Measurements from ENCODE around the gene PHLDA1. TPM values are rescaled to one million over a fixed set of nuclear protein-coding genes. Genes with fewer than 3 reads are reported as not detected.

PHLDA1 gene
- total RNA-seq, 1 experiment from 2014 or later = 34.9 TPM

DNA sequence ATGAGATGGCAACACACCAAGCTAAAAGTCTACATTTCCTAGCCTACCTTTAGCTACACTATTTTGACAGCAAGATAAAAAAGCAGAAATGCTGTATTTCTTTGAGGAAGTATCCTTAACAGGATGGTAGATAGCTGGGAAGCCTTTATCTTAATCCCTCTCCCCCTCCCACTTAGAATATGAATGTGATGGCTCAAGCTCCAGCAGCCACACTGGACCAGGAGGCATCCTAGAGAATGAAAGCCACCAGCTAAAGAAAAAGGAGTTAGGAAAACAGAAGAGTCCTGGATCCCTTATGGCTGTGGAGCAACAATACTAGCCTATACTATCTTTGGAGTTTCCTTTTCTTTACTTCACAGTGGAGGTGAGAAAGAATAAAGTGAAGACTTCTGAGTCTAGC, 37.8 kb upstream of the PHLDA1 start:
- Mint-ChIP-seq H3K4me1 (peaks cover 76% of the 10 kb centered on the region), H3K27me3 (ENCODE audit: low read depth) (no peaks in the 10 kb centered on the region), H3K9me3 (peaks cover 12% of the 10 kb centered on the region), H3K27ac (peak overlapping the region; percentile 66; the same call in 1 of the 2 replicates), H3K36me3 (peaks cover 62% of the 10 kb centered on the region), H3K4me3 (no peak overlapping the region)
- ATAC-seq (peak; percentile 57), DNase-seq (ENCODE audit: low spot score) (no peak)
- CTCF ChIA-PET = interaction anchor here (0.6 to 1.9 kb wide), 2 partner anchors 11 to 21 kb away, joined by 3 to 6 read pairs; no protein-coding TSS in a partner anchor
- POLR2A ChIA-PET = no interaction called here
- TF ChIP-seq SMAD4 (CRISPR knock-in tag; IDR thresholded peaks at IDR 0.05) = no peak
- TF ChIP-seq CBFB (CRISPR knock-in tag; IDR thresholded peaks at IDR 0.05; ENCODE audit: low read depth) = no peak
- no peak for TF ChIP-seq RELA (CRISPR knock-in tag; IDR thresholded peaks at IDR 0.05; ENCODE audit: borderline replicate concordance)
- no peak for TF ChIP-seq ZBTB43 (CRISPR knock-in tag; IDR thresholded peaks at IDR 0.05)
- TF ChIP-seq ZNF396 (CRISPR knock-in tag; IDR thresholded peaks at IDR 0.05; ENCODE audit: borderline replicate concordance) = no peak
- no peak for TF ChIP-seq ZNF232 (CRISPR knock-in tag; IDR thresholded peaks at IDR 0.05)
- TF ChIP-seq, protein P1, sequence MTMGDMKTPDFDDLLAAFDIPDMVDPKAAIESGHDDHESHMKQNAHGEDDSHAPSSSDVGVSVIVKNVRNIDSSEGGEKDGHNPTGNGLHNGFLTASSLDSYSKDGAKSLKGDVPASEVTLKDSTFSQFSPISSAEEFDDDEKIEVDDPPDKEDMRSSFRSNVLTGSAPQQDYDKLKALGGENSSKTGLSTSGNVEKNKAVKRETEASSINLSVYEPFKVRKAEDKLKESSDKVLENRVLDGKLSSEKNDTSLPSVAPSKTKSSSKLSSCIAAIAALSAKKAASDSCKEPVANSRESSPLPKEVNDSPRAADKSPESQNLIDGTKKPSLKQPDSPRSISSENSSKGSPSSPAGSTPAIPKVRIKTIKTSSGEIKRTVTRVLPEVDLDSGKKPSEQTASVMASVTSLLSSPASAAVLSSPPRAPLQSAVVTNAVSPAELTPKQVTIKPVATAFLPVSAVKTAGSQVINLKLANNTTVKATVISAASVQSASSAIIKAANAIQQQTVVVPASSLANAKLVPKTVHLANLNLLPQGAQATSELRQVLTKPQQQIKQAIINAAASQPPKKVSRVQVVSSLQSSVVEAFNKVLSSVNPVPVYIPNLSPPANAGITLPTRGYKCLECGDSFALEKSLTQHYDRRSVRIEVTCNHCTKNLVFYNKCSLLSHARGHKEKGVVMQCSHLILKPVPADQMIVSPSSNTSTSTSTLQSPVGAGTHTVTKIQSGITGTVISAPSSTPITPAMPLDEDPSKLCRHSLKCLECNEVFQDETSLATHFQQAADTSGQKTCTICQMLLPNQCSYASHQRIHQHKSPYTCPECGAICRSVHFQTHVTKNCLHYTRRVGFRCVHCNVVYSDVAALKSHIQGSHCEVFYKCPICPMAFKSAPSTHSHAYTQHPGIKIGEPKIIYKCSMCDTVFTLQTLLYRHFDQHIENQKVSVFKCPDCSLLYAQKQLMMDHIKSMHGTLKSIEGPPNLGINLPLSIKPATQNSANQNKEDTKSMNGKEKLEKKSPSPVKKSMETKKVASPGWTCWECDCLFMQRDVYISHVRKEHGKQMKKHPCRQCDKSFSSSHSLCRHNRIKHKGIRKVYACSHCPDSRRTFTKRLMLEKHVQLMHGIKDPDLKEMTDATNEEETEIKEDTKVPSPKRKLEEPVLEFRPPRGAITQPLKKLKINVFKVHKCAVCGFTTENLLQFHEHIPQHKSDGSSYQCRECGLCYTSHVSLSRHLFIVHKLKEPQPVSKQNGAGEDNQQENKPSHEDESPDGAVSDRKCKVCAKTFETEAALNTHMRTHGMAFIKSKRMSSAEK (CRISPR knock-in tag; IDR thresholded peaks at IDR 0.05; ENCODE audit: borderline replicate concordance) = no peak
- TF ChIP-seq GRHL2 (CRISPR knock-in tag; IDR thresholded peaks at IDR 0.05; ENCODE audit: insufficient replicate concordance, severe bottlenecking) = no peak

DNA sequence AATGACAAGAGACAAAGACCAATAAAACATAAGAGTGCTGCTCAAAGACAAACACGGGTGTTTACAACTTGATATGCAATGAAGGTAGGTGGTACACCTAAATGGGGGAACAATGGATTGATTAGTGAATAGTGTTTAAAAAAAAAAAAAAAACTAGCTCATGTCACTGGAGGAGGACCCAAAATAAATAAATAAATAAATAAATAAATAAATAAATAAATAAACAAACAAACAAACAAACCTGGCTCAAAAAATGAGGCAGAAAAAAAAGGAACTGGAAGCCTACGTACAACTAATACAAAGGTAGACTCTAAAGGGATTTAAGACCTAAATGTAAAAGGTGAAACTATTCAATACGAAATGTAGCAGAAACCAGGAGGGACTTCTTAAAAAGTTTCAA, 34.3 kb upstream of the PHLDA1 start:
- Mint-ChIP-seq H3K27ac (peak overlapping the region; percentile 75), H3K27me3 (ENCODE audit: low read depth) (no peaks in the 10 kb centered on the region), H3K4me1 (peaks cover 65% of the 10 kb centered on the region), H3K36me3 (peaks cover 68% of the 10 kb centered on the region), H3K9me3 (peaks cover 12% of the 10 kb centered on the region), H3K4me3 (no peak overlapping the region)
- ChIA-PET POLR2A (no interaction called here), CTCF (no interaction called here)
- DNase-seq (ENCODE audit: low spot score) (no peak), ATAC-seq (no peak)
- TF ChIP-seq ZNF121 (CRISPR knock-in tag; IDR thresholded peaks at IDR 0.05) (no peak), ZBTB43 (CRISPR knock-in tag; IDR thresholded peaks at IDR 0.05) (no peak), E2F5 (CRISPR knock-in tag; IDR thresholded peaks at IDR 0.05) (no peak), ESRRA (CRISPR knock-in tag; IDR thresholded peaks at IDR 0.05; ENCODE audit: borderline replicate concordance) (no peak), ZMAT4 (CRISPR knock-in tag; IDR thresholded peaks at IDR 0.05) (no peak)
- TF ChIP-seq, protein P2, sequence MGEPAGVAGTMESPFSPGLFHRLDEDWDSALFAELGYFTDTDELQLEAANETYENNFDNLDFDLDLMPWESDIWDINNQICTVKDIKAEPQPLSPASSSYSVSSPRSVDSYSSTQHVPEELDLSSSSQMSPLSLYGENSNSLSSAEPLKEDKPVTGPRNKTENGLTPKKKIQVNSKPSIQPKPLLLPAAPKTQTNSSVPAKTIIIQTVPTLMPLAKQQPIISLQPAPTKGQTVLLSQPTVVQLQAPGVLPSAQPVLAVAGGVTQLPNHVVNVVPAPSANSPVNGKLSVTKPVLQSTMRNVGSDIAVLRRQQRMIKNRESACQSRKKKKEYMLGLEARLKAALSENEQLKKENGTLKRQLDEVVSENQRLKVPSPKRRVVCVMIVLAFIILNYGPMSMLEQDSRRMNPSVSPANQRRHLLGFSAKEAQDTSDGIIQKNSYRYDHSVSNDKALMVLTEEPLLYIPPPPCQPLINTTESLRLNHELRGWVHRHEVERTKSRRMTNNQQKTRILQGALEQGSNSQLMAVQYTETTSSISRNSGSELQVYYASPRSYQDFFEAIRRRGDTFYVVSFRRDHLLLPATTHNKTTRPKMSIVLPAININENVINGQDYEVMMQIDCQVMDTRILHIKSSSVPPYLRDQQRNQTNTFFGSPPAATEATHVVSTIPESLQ (CRISPR knock-in tag; IDR thresholded peaks at IDR 0.05) = no peak
- TF ChIP-seq, protein P3, sequence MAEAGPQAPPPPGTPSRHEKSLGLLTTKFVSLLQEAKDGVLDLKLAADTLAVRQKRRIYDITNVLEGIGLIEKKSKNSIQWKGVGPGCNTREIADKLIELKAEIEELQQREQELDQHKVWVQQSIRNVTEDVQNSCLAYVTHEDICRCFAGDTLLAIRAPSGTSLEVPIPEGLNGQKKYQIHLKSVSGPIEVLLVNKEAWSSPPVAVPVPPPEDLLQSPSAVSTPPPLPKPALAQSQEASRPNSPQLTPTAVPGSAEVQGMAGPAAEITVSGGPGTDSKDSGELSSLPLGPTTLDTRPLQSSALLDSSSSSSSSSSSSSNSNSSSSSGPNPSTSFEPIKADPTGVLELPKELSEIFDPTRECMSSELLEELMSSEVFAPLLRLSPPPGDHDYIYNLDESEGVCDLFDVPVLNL (CRISPR knock-in tag; IDR thresholded peaks at IDR 0.05; ENCODE audit: borderline replicate concordance, low read depth) = no peak

Measured in WTC11 (cell line).